Peyer's patch (tissue), 4 donors: ENCODE results near the gene NPFF. TPM values are rescaled to one million over a fixed set of nuclear protein-coding genes. Genes with fewer than 3 reads are reported as not detected.

Experiments
- DNase-seq, 3 donors: peaks; one replicate each; pipeline ENCODE4 v3.0.0-alpha.2; 2017 to 2019
- H3K27ac ChIP-seq, 4 donors: fragments of 200-600 bp; sonication (generic); one replicate each; pipeline ENCODE4 v1.5.1; 2016 to 2019
- H3K27me3 ChIP-seq, 2 donors: fragments of 200-600 bp; sonication (generic); one replicate each; pipeline ENCODE4 v1.5.1; 2019
- H3K36me3 ChIP-seq, 3 donors: fragments of 200-600 bp; sonication (generic); one replicate each; pipeline ENCODE4 v1.5.1; 2016 to 2019
- H3K4me1 ChIP-seq, 4 donors: fragments of 200-600 bp; sonication (generic); one replicate each; pipeline ENCODE4 v1.5.1; 2016 to 2019
- H3K4me3 ChIP-seq, 4 donors: fragments of 200-600 bp; sonication (generic); 1 replicate in 3 of 4; 2 replicates in 1 of 4; pipeline ENCODE4 v1.5.1; 2016 to 2019; ENCODE audit warnings: mild to moderate bottlenecking in 1 of 4
- H3K9me3 ChIP-seq, 4 donors: fragments of 200-600 bp; sonication (generic); one replicate each; pipeline ENCODE4 v1.5.1; 2016 to 2019; ENCODE audit warnings: mild to moderate bottlenecking in 1 of 4
- CTCF ChIP-seq, 6 experiments: fragments of 450-650 bp in 4 of 6; fragments of 200-600 bp in 2 of 6; sonication (generic) in 1 of 6; IDR thresholded peaks; one replicate each; pipeline ENCODE4 v1.5.1; 2017 to 2019; ENCODE audit warnings: antibody characterized with exemption in 6 of 6, mild to moderate bottlenecking in 3 of 6, moderate library complexity in 1 of 6
- POLR2A ChIP-seq, 2 donors: fragments of 450-650 bp; IDR thresholded peaks; one replicate each; pipeline ENCODE4 v1.5.1; 2017; ENCODE audit warnings: antibody characterized with exemption in 2 of 2, mild to moderate bottlenecking in 2 of 2, moderate library complexity in 2 of 2
- total RNA-seq, 4 donors: library from RNA; depleted of rRNA; stranded (reverse); fragments of >200 nt; gene quantifications; one replicate each; pipeline ENCODE4 v1.1.0, GENCODE V29; 2016

Gene NPFF
- total RNA-seq, 4 donors from 2014 or later: not detected

GRCh38 chr12:53474077-53474476 is 33.2 kb downstream of the NPFF start:
- Histone ChIP-seq H3K27me3 (no peaks in the 10 kb centered on the region), H3K36me3 (peaks cover 0 to 99% (median 0%) of the 10 kb centered on the region in 3 donors), H3K4me3 (no peak overlapping the region), H3K4me1 (peaks cover 0 to 5% (median 0%) of the 10 kb centered on the region in 4 donors), H3K27ac (no peak overlapping the region), H3K9me3 (no peaks in the 10 kb centered on the region)
- DNase-seq: no peak
- TF ChIP-seq CTCF (IDR thresholded peaks at IDR 0.05) (no peak), POLR2A (IDR thresholded peaks at IDR 0.05) (no peak)

DNA sequence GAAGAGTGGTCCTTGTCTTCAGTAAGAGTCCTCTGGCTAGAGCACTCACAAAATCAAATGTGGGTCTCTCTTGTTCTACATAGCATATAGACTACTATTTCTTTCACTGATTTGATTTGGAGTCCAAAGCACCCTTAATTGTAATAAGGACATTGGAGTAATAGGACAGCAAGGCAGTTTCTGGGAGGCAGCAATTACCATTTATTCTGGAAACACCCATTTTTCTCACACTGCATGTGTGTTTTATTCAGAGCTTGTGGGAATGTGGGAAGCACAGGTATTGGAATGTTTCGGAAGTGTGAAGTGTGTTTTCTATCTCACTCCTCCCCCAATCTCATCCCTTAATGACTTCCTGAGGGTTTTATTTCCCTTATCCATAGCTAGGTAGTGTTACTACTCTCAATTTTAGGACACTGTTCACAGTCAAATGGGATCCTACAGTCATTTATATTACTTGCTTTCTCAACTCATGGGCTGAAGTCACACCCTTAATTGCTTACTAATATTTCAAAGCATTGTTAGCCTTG is 35.2 kb downstream of the NPFF start:
- Histone ChIP-seq H3K36me3 (peaks cover 0 to 100% (median 0%) of the 10 kb centered on the region in 3 donors), H3K4me1 (peaks cover 0 to 5% (median 0%) of the 10 kb centered on the region in 4 donors)

GRCh38 chr12:53468282-53468681 is 39.0 kb downstream of the NPFF start:
- no peak for DNase-seq
- no peak for TF ChIP-seq CTCF (IDR thresholded peaks at IDR 0.05)
- TF ChIP-seq POLR2A (IDR thresholded peaks at IDR 0.05): no peak
- no peaks in the 10 kb centered on the region for H3K9me3 ChIP-seq
- no peak overlapping the region for H3K4me3 ChIP-seq
- H3K4me1 ChIP-seq: no peaks in the 10 kb centered on the region
- H3K36me3 ChIP-seq: peaks cover 0 to 100% (median 0%) of the 10 kb centered on the region in 3 donors
- no peak overlapping the region for H3K27ac ChIP-seq
- H3K27me3 ChIP-seq: no peaks in the 10 kb centered on the region

More for the DNA sequence above, 35.2 kb downstream of the NPFF start:
- no peak for TF ChIP-seq CTCF (IDR thresholded peaks at IDR 0.05)
- no peak for TF ChIP-seq POLR2A (IDR thresholded peaks at IDR 0.05)
- DNase-seq: no peak
- Histone ChIP-seq H3K27me3 (no peaks in the 10 kb centered on the region), H3K4me3 (no peak overlapping the region), H3K9me3 (no peaks in the 10 kb centered on the region), H3K27ac (no peak overlapping the region)

DNA sequence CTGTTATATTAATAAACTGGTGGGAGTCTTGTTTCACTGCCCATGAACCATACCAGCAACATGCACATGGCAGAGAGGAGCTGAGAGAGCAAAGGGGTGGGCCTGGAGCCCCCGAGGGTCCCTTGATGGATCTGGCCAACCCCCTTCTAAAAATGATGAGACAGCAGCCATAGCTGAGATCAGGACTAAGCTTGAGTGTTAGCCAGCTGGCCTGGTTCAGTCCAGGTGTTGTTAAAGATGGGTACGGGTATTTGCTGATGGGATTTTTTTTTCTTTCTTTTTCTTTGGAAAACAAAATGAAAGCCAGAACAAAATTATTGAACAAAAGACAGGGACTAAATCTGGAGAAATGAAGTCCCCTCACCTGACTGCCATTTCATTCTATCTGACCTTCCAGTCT is 39.4 kb downstream of the NPFF start:
- Histone ChIP-seq H3K36me3 (peaks cover 0 to 100% (median 0%) of the 10 kb centered on the region in 3 donors), H3K27ac (no peak overlapping the region), H3K9me3 (no peaks in the 10 kb centered on the region), H3K4me3 (no peak overlapping the region), H3K4me1 (no peaks in the 10 kb centered on the region), H3K27me3 (no peaks in the 10 kb centered on the region)
- DNase-seq: no peak
- no peak for TF ChIP-seq CTCF (IDR thresholded peaks at IDR 0.05)
- TF ChIP-seq POLR2A (IDR thresholded peaks at IDR 0.05): no peak

GRCh38 chr12:53467082-53467481 is 40.2 kb downstream of the NPFF start:
- no peaks in the 10 kb centered on the region for H3K27me3 ChIP-seq
- H3K4me3 ChIP-seq: no peak overlapping the region
- no peak for DNase-seq
- H3K27ac ChIP-seq: no peak overlapping the region
- no peak for TF ChIP-seq CTCF (IDR thresholded peaks at IDR 0.05)
- TF ChIP-seq POLR2A (IDR thresholded peaks at IDR 0.05): no peak
- H3K4me1 ChIP-seq: no peaks in the 10 kb centered on the region
- peaks cover 0 to 100% (median 0%) of the 10 kb centered on the region in 3 donors for H3K36me3 ChIP-seq
- H3K9me3 ChIP-seq: no peaks in the 10 kb centered on the region

GRCh38 chr12:53466640-53467039 is 40.6 kb downstream of the NPFF start:
- Histone ChIP-seq H3K36me3 (peaks cover 0 to 100% (median 0%) of the 10 kb centered on the region in 3 donors), H3K4me3 (no peak overlapping the region), H3K9me3 (no peaks in the 10 kb centered on the region), H3K4me1 (no peaks in the 10 kb centered on the region), H3K27ac (no peak overlapping the region), H3K27me3 (no peaks in the 10 kb centered on the region)
- no peak for DNase-seq
- TF ChIP-seq POLR2A (IDR thresholded peaks at IDR 0.05) (no peak), CTCF (IDR thresholded peaks at IDR 0.05) (no peak)
